GM13976 (cell line): Measurements from ENCODE around the gene EIF4E1B.

Experiments
- DNase-seq: peaks from one replicate; pipeline ENCODE4 v3.0.0; 2012; ENCODE audit warnings: low spot score
- in situ Hi-C: fragments of 300-500 bp; cut with MboI; formaldehyde crosslinking; loops from one replicate; pipeline ENCODE4 v1.12.0; 2022; ENCODE audit warnings: low sequenced_read_pairs, mixed read lengths, inconsistent platforms; ENCODE audit not compliant: unreplicated experiment
- TF ChIP-seq, protein P1 (sequence below): IDR thresholded peaks from 2 replicates; pipeline ENCODE4 v1.5.1; 2012; ENCODE audit warnings: borderline replicate concordance, mild to moderate bottlenecking; ENCODE audit not compliant: insufficient read depth; ENCODE audit errors: extremely low read depth, missing control alignments, control extremely low read depth

Gene EIF4E1B

DNA sequence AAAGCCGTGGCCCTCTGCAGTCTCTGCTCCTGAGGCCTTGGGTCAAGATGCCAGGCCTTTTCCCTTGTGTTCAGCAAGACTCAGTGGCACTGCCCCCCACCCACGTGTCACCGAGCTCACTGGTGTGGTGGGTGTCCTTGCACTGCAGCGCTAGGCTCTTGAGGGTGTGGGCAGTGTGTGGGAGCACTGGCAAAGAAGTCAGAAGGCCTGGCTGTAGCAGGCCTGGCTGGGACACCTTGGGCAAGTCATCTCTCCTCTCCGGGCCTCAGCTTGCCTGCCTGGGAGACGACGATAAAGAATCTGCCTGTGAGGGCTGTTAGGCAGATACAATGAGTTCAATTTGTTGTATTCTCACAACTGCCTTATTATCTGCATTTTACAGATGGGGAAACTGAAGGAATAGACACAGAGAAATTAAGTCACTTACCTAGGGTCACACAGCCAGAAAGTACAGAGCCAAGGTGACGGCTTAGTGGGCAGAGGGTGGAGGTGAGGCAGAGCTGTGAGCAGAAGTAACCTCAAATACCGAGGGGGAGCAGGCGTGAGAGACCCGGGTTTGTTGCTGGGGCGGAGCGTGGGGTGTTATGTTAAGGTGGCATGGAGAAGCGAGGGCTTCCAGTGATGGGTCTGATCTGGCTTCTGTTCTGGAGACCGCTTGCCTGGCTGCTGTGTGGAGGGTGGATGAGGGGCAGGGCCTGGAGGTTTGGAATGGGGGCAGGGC lies 18.2 kb downstream of the EIF4E1B start:
- TF ChIP-seq, protein P1, sequence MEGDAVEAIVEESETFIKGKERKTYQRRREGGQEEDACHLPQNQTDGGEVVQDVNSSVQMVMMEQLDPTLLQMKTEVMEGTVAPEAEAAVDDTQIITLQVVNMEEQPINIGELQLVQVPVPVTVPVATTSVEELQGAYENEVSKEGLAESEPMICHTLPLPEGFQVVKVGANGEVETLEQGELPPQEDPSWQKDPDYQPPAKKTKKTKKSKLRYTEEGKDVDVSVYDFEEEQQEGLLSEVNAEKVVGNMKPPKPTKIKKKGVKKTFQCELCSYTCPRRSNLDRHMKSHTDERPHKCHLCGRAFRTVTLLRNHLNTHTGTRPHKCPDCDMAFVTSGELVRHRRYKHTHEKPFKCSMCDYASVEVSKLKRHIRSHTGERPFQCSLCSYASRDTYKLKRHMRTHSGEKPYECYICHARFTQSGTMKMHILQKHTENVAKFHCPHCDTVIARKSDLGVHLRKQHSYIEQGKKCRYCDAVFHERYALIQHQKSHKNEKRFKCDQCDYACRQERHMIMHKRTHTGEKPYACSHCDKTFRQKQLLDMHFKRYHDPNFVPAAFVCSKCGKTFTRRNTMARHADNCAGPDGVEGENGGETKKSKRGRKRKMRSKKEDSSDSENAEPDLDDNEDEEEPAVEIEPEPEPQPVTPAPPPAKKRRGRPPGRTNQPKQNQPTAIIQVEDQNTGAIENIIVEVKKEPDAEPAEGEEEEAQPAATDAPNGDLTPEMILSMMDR = no peak
- in situ Hi-C loops = no loop called here
- no peak for DNase-seq

DNA sequence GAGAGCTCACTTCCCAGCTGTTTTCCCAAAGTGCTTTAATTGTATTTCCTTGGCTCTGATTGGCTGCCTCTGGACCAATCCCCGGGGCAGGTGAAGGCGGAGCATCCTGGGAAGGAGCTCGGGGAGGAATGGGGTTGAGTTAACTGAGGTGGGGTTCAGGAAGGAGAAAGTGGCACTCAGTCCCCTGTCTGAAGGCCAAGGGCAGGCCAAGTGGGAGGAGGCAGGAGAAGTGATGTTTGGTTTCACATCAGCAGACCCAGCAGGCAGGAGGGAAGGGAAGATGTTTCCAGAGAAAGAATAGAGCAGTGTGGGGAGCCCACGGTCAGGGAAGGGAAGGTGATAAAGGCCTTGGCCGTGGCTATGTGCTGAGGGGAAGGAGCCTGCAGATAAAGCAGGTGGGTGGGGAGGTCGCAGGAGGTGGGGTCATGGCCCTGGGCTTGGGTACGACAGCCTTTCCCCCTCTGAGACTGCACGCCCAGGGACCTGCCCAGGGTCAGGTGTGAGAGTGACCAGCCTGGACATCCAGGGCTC lies 19.9 kb downstream of the EIF4E1B start:
- TF ChIP-seq, protein P1 = no peak
- DNase-seq = no peak
- in situ Hi-C loops = loop anchor here (25.0 kb wide), 1 partner anchor 312 kb away; no protein-coding TSS in a partner anchor

DNA sequence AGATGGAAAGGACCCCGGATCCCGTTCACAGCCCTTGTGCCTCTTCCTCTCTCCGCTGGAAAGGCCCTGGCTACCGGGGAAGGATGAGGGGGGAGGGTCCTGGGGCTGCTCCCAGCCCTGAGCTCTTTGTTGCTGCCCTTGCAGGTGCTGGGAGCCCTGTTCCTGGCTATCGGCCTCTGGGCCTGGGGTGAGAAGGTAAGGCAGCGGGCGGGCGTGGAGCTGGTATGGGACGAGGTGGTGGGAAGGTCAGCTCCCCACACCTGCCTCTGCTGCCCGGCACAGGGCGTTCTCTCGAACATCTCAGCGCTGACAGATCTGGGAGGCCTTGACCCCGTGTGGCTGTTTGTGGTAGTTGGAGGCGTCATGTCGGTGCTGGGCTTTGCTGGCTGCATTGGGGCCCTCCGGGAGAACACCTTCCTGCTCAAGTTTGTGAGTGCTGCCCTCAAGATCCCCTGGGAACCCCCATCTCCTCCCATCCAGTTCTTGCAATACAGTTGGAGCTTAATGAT lies 21.1 kb downstream of the EIF4E1B start:
- in situ Hi-C loops = loop anchor here (25.0 kb wide), 1 partner anchor 311 kb away; no protein-coding TSS in a partner anchor
- no peak for DNase-seq
- TF ChIP-seq, protein P1 = no peak

DNA sequence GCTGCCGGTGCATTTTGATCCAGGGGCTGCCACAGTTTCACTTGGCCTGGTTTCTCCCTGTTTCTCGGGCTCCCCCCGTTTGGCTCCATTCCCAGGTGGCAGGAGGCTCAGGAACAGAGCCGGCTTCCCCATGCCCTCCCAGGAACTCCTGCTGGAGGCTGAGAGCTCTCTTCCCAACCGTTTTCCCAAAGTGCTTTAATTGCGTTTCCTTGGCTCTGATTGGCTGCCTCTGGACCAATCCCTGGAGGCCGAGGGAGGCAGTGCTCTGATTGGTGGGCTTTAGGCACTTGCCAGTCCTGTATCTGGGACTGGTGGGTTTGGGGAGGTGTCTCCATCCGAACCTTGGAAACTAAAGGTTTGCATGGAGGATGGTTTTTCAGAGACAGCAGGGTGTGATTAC lies 21.7 kb downstream of the EIF4E1B start:
- TF ChIP-seq, protein P1 = no peak
- in situ Hi-C loops = loop anchor here (25.0 kb wide), 1 partner anchor 310 kb away; no protein-coding TSS in a partner anchor
- DNase-seq = no peak

DNA sequence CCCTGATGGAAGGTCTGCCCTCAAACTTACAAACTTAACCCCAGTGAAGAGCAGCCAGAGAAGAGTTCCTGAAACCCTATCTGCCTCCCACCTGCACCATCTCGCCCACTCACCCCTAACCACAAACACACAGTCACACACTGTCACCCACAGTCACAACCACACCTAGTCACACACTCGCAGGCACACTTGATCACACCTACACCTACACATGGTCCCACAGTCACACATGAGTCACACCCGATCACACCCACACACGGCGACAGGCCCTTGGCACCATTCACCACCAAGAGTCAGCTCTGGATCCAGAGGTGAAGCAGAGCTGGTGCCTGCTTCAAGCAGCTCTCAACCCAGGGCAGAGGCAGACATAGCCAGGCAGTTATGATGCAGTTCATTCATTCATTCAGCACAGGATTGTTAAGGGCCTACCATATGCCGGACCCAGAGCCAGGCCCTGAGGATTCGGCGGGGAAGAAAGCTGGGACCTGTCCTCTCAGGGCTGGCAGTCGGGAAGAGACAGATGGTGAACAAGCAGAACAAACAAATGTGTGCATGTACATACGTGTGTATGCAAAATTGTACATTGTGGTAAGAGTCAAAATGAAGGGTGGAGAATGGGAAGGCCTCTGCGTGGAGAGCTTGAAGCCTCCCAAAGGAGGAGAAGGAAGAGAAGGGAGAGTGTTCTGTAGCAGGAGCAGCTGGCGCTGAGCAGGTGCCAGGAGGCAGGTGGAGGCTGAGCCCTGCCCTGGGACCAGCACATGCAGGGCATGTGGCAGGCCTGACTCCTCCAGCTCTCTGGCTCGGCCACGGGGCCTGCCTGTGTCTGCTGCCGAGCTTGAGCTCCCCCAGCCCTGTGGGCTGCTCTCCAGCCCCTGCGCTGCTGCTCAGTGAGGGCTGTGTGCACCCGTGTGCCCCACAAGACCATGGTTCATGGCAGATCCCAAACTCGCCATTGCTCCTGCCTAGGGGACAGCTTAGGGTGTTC lies 23.2 kb downstream of the EIF4E1B start:
- TF ChIP-seq, protein P1 = no peak
- DNase-seq = peak; percentile 40
- in situ Hi-C loops = loop anchor here (25.0 kb wide), 1 partner anchor 309 kb away; no protein-coding TSS in a partner anchor

DNA sequence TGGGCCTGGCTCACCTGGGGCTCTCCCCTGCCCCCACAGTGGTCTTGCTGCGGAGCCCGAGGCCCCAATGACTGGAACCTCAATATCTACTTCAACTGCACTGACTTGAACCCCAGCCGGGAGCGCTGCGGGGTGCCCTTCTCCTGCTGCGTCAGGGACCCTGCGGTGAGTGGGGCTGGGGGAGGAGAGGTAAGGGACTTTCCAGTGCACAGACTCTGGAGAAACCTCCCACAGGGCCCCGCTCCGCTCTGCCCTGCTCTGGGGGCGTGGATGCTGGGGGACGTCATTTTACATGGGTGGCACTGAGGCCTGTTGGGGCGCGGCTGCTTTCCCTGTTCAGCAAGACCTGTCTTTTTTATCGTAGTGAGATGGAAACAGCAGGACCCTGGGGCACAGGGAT lies 24.4 kb downstream of the EIF4E1B start:
- in situ Hi-C loops = loop anchor here (25.0 kb wide), 1 partner anchor 307 kb away; no protein-coding TSS in a partner anchor
- TF ChIP-seq, protein P1 = no peak
- no peak for DNase-seq
